HG02623 (cell line): ENCODE data around the gene TSPAN15.
"Not testable (repeated sequence)": the region's sequence is repeated elsewhere in the genome, so short reads cannot be mapped to it uniquely, and the experiment has no call there.

Experiments
- ATAC-seq: cut with Tn5 transposase; IDR thresholded peaks from one replicate; pipeline ENCODE4 v1.9.1; 2021; ENCODE audit warnings: moderate library complexity; ENCODE audit not compliant: unreplicated experiment

TSPAN15 gene

GRCh38 chr10:69445041-69445440, 6.2 kb upstream of the TSPAN15 start:
- no peak for ATAC-seq

- no peak for ATAC-seq
Observed at GRCh38 chr10:69446229-69446628, 5.0 kb upstream of the TSPAN15 start.

GRCh38 chr10:69446650-69447151, 4.6 kb upstream of the TSPAN15 start:
- ATAC-seq: no peak

- ATAC-seq: no peak
Observed at GRCh38 chr10:69449841-69450240, 1.4 kb upstream of the TSPAN15 start.

- not testable (repeated sequence) for ATAC-seq
Observed at GRCh38 chr10:69450395-69450794, 870 bp upstream of the TSPAN15 start.

- ATAC-seq: no peak
Observed at GRCh38 chr10:69451784-69452251, 553 bp downstream of the TSPAN15 start.

GRCh38 chr10:69452676-69453415, 1.6 kb downstream of the TSPAN15 start:
- no peak for ATAC-seq

GRCh38 chr10:69453795-69454194, 2.5 kb downstream of the TSPAN15 start:
- no peak for ATAC-seq

- ATAC-seq: no peak
Observed at GRCh38 chr10:69455006-69455763, 3.9 kb downstream of the TSPAN15 start.

GRCh38 chr10:69456880-69457693, 5.8 kb downstream of the TSPAN15 start:
- no peak for ATAC-seq

GRCh38 chr10:69457771-69458237, 6.5 kb downstream of the TSPAN15 start:
- ATAC-seq: no peak

- ATAC-seq: no peak
Observed at GRCh38 chr10:69458430-69459100, 7.3 kb downstream of the TSPAN15 start.

- no peak for ATAC-seq
Observed at GRCh38 chr10:69459101-69459790, 8.0 kb downstream of the TSPAN15 start.

- ATAC-seq: no peak
Observed at GRCh38 chr10:69459893-69460575, 8.8 kb downstream of the TSPAN15 start.

GRCh38 chr10:69460576-69461242, 9.4 kb downstream of the TSPAN15 start:
- ATAC-seq: no peak

- ATAC-seq: no peak
Observed at GRCh38 chr10:69461243-69462025, 10.2 kb downstream of the TSPAN15 start.

- ATAC-seq: no peak
Observed at GRCh38 chr10:69463886-69464285, 12.6 kb downstream of the TSPAN15 start.

- ATAC-seq: no peak
Observed at GRCh38 chr10:69464401-69464800, 13.1 kb downstream of the TSPAN15 start.
